Measurements from ENCODE around the gene CLNK.

The CLNK gene

DNA sequence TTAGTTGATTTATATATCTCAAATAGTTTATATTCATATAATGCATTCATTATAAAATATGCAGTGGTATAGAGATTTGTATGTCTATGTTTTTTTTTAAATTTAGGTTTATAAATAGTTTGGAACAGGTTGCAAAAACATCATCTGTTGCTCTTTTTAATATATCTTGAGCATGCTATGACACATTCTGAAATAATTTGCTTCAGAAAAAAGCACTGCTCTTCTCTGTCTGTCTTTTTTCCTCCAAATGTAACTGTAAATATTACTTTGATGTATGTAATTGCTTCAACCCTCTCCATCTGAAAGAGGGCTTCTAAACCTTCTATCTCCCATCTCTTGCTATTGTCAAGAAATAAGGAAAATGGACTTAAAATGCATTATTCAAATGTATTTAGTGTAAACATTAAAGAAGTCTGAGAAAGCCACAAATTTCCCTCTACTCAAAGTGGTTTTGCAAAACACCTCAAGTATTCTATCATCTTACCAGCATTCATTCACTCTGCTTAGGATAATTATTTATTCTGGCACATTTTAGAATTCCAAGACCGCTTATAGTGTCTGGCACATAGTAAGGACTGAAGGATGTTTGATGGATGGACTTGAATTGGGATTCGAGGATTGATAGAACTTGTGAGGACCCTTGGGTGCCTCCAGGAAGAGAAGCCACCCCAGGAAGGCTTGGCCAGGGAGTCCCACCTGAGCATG is 87.8 kb downstream of the CLNK start:
- H3K27ac ChIP-seq (ENCODE audit: low read length): no peak overlapping the region
- no peaks in the 10 kb centered on the region for H3K9me3 ChIP-seq (ENCODE audit: control insufficient read depth in 2 of 2, low read length in 2 of 2)
- no peaks in the 10 kb centered on the region for H3K4me1 ChIP-seq (ENCODE audit: control insufficient read depth, insufficient read depth, low read length)
- H3K4me3 ChIP-seq (ENCODE audit: low read length in 2 of 2): no peak overlapping the region
- no peaks in the 10 kb centered on the region for H3K36me3 ChIP-seq (ENCODE audit: control insufficient read depth in 2 of 2, insufficient read depth in 2 of 2, low read length in 2 of 2)
- no peaks in the 10 kb centered on the region for H3K27me3 ChIP-seq (ENCODE audit: control insufficient read depth in 1 of 2, insufficient read depth in 2 of 2, low read length in 2 of 2)
- no peak overlapping the region for H3K9ac ChIP-seq (ENCODE audit: low read length in 2 of 2)

DNA sequence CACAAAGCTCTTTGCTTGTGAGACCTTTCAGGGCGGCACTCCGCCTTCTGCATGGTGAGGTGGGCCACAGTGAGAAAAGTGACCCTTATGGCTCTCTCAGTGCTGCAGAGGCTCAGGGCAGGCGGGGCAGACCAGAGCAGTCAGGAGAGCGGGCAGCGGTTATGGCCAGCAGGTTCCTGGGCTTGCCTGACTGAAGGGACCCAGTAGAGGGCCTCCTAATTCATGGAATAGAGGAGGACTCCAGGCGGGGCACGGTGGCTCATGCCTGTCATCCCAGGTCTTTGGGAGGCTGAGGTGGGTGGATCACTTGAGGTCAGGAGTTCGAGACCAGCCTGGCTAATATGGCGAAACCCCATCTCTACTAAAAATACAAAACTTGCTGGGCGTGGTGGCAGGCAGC is 91.4 kb downstream of the CLNK start:
- Histone ChIP-seq H3K9me3 (ENCODE audit: control insufficient read depth in 2 of 2, low read length in 2 of 2) (no peaks in the 10 kb centered on the region), H3K27ac (ENCODE audit: low read length) (no peak overlapping the region), H3K4me1 (ENCODE audit: control insufficient read depth, insufficient read depth, low read length) (no peaks in the 10 kb centered on the region), H3K4me3 (ENCODE audit: low read length in 2 of 2) (no peak overlapping the region), H3K36me3 (ENCODE audit: control insufficient read depth in 2 of 2, insufficient read depth in 2 of 2, low read length in 2 of 2) (no peaks in the 10 kb centered on the region), H3K9ac (ENCODE audit: low read length in 2 of 2) (no peak overlapping the region), H3K27me3 (ENCODE audit: control insufficient read depth in 1 of 2, insufficient read depth in 2 of 2, low read length in 2 of 2) (no peaks in the 10 kb centered on the region)

DNA sequence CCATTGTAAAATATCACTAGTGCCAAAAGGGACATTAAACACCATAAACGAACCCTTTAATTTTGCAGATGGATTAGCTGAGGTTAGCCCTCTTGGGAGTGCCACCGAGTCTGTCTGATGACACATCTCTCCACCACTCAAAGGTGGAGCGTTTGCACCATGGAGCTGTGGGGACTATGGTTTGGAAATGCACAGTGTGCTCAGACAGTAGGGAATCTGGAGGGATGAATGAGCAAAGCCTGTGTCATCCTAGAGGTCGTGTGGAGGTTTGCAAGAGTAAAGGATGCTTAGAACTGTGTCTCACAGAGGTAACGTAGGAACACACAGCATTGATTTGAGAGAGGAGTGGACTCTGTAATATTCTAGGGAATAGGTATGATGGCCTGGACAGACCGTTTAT is 93.7 kb downstream of the CLNK start:
- H3K9me3 ChIP-seq (ENCODE audit: control insufficient read depth in 2 of 2, low read length in 2 of 2): no peaks in the 10 kb centered on the region
- no peaks in the 10 kb centered on the region for H3K27me3 ChIP-seq (ENCODE audit: control insufficient read depth in 1 of 2, insufficient read depth in 2 of 2, low read length in 2 of 2)
- no peak overlapping the region for H3K4me3 ChIP-seq (ENCODE audit: low read length in 2 of 2)
- no peak overlapping the region for H3K9ac ChIP-seq (ENCODE audit: low read length in 2 of 2)
- no peaks in the 10 kb centered on the region for H3K36me3 ChIP-seq (ENCODE audit: control insufficient read depth in 2 of 2, insufficient read depth in 2 of 2, low read length in 2 of 2)
- H3K4me1 ChIP-seq (ENCODE audit: control insufficient read depth, insufficient read depth, low read length): no peaks in the 10 kb centered on the region
- H3K27ac ChIP-seq (ENCODE audit: low read length): no peak overlapping the region

- no peaks in the 10 kb centered on the region for H3K27me3 ChIP-seq (ENCODE audit: control insufficient read depth in 1 of 2, insufficient read depth in 2 of 2, low read length in 2 of 2)
- no peak overlapping the region for H3K9ac ChIP-seq (ENCODE audit: low read length in 2 of 2)
- H3K36me3 ChIP-seq (ENCODE audit: control insufficient read depth in 2 of 2, insufficient read depth in 2 of 2, low read length in 2 of 2): no peaks in the 10 kb centered on the region
- H3K27ac ChIP-seq (ENCODE audit: low read length): no peak overlapping the region
- H3K4me1 ChIP-seq (ENCODE audit: control insufficient read depth, insufficient read depth, low read length): no peaks in the 10 kb centered on the region
- H3K9me3 ChIP-seq (ENCODE audit: control insufficient read depth in 2 of 2, low read length in 2 of 2): no peaks in the 10 kb centered on the region
- no peak overlapping the region for H3K4me3 ChIP-seq (ENCODE audit: low read length in 2 of 2)
These were observed 94.8 kb downstream of the CLNK start for GRCh38 chr4:10589799-10590198.

DNA sequence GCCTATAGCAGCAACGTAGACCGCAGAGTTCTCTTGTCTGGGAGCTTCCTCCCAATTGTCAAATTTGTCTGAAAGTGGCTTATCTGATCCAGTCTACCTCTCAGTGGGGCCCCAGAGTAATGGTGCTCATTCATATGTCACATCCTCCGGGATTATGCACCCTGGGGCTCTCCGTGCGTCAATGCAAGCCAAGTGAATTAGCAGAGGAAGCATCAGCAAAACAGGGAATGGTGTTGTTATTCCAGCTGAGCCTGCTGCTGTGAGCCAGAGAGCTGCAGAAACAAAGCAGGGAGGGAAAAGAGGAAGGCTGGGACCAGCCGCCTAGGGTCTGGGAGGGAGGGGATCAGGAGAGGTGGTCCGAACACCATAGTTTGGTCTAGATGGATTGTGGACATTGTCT is 95.2 kb downstream of the CLNK start:
- Histone ChIP-seq H3K9me3 (ENCODE audit: control insufficient read depth in 2 of 2, low read length in 2 of 2) (no peaks in the 10 kb centered on the region), H3K36me3 (ENCODE audit: control insufficient read depth in 2 of 2, insufficient read depth in 2 of 2, low read length in 2 of 2) (no peaks in the 10 kb centered on the region), H3K4me3 (ENCODE audit: low read length in 2 of 2) (no peak overlapping the region), H3K9ac (ENCODE audit: low read length in 2 of 2) (no peak overlapping the region), H3K4me1 (ENCODE audit: control insufficient read depth, insufficient read depth, low read length) (no peaks in the 10 kb centered on the region), H3K27me3 (ENCODE audit: control insufficient read depth in 1 of 2, insufficient read depth in 2 of 2, low read length in 2 of 2) (no peaks in the 10 kb centered on the region), H3K27ac (ENCODE audit: low read length) (no peak overlapping the region)

- Histone ChIP-seq H3K9ac (ENCODE audit: low read length in 2 of 2) (no peak overlapping the region), H3K4me1 (ENCODE audit: control insufficient read depth, insufficient read depth, low read length) (peaks cover 8% of the 10 kb centered on the region), H3K27ac (ENCODE audit: low read length) (no peak overlapping the region), H3K27me3 (ENCODE audit: control insufficient read depth in 1 of 2, insufficient read depth in 2 of 2, low read length in 2 of 2) (no peaks in the 10 kb centered on the region), H3K36me3 (ENCODE audit: control insufficient read depth in 2 of 2, insufficient read depth in 2 of 2, low read length in 2 of 2) (no peaks in the 10 kb centered on the region), H3K4me3 (ENCODE audit: low read length in 2 of 2) (no peak overlapping the region), H3K9me3 (ENCODE audit: control insufficient read depth in 2 of 2, low read length in 2 of 2) (no peaks in the 10 kb centered on the region)
These were observed 96.9 kb downstream of the CLNK start for GRCh38 chr4:10587697-10588096.

DNA sequence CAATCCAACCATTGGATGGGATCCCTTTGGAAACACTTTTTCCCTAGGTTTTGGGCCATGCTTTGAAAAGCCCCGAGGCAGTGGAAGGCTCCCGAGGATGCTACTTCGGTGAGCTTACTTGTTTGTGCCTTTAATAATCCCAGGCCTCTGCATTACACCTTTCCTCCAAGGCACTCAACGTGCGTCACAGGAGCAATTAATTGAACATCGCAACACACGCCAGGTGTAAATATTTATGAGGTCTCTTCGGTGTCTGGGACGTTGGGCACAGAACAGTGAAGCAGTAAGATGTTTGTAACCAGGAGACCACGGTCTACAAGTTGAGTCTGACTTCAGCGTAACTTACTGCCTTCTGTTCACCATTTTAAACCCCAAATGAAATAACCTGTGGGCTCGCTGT is 97.3 kb downstream of the CLNK start:
- Histone ChIP-seq H3K9ac (ENCODE audit: low read length in 2 of 2) (no peak overlapping the region), H3K27ac (ENCODE audit: low read length) (no peak overlapping the region)

DNA sequence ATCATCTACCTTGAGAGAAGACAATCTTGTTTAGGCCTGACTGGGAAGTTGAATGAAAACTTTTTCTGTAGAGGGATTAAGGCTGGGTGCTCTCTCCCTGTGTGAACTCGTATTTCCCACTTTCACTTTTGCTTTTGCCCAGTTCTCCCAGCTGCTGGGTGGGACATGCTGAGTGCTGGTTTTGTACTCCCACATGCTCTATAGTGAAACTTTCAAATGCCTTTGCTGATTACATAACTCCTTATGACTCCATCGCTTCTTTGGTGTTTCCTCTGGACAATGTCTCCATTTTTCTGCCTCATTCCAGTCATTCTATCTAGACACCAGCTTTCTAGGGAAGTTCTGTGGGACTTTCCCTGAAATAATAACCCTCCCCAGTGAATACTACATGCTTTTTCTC is 100.5 kb downstream of the CLNK start:
- no peaks in the 10 kb centered on the region for H3K9me3 ChIP-seq (ENCODE audit: control insufficient read depth in 2 of 2, low read length in 2 of 2)
- H3K27ac ChIP-seq (ENCODE audit: low read length): no peak overlapping the region
- H3K36me3 ChIP-seq (ENCODE audit: control insufficient read depth in 2 of 2, insufficient read depth in 2 of 2, low read length in 2 of 2): no peaks in the 10 kb centered on the region
- peak overlapping the region; percentile 33 to 66 for H3K4me3 ChIP-seq (ENCODE audit: low read length in 2 of 2)
- H3K4me1 ChIP-seq (ENCODE audit: control insufficient read depth, insufficient read depth, low read length): peaks cover 8% of the 10 kb centered on the region
- H3K27me3 ChIP-seq (ENCODE audit: control insufficient read depth in 1 of 2, insufficient read depth in 2 of 2, low read length in 2 of 2): no peaks in the 10 kb centered on the region
- H3K9ac ChIP-seq (ENCODE audit: low read length in 2 of 2): no peak overlapping the region

More for the DNA sequence above, 97.3 kb downstream of the CLNK start:
- no peaks in the 10 kb centered on the region for H3K36me3 ChIP-seq (ENCODE audit: control insufficient read depth in 2 of 2, insufficient read depth in 2 of 2, low read length in 2 of 2)
- H3K4me1 ChIP-seq (ENCODE audit: control insufficient read depth, insufficient read depth, low read length): peaks cover 8% of the 10 kb centered on the region
- H3K4me3 ChIP-seq (ENCODE audit: low read length in 2 of 2): no peak overlapping the region
- no peaks in the 10 kb centered on the region for H3K27me3 ChIP-seq (ENCODE audit: control insufficient read depth in 1 of 2, insufficient read depth in 2 of 2, low read length in 2 of 2)
- H3K9me3 ChIP-seq (ENCODE audit: control insufficient read depth in 2 of 2, low read length in 2 of 2): no peaks in the 10 kb centered on the region

GRCh38 chr4:10582951-10583350 is 101.6 kb downstream of the CLNK start:
- no peaks in the 10 kb centered on the region for H3K9me3 ChIP-seq (ENCODE audit: control insufficient read depth in 2 of 2, low read length in 2 of 2)
- no peaks in the 10 kb centered on the region for H3K27me3 ChIP-seq (ENCODE audit: control insufficient read depth in 1 of 2, insufficient read depth in 2 of 2, low read length in 2 of 2)
- peaks cover 8% of the 10 kb centered on the region for H3K4me1 ChIP-seq (ENCODE audit: control insufficient read depth, insufficient read depth, low read length)
- no peak overlapping the region for H3K27ac ChIP-seq (ENCODE audit: low read length)
- no peak overlapping the region for H3K9ac ChIP-seq (ENCODE audit: low read length in 2 of 2)
- no peak overlapping the region for H3K4me3 ChIP-seq (ENCODE audit: low read length in 2 of 2)
- no peaks in the 10 kb centered on the region for H3K36me3 ChIP-seq (ENCODE audit: control insufficient read depth in 2 of 2, insufficient read depth in 2 of 2, low read length in 2 of 2)

GRCh38 chr4:10582059-10582686 is 102.4 kb downstream of the CLNK start:
- H3K9me3 ChIP-seq (ENCODE audit: control insufficient read depth in 2 of 2, low read length in 2 of 2): no peaks in the 10 kb centered on the region
- no peak overlapping the region for H3K4me3 ChIP-seq (ENCODE audit: low read length in 2 of 2)
- no peak overlapping the region for H3K27ac ChIP-seq (ENCODE audit: low read length)

GRCh38 chr4:10581022-10581421 is 103.5 kb downstream of the CLNK start:
- Histone ChIP-seq H3K4me3 (ENCODE audit: low read length in 2 of 2) (no peak overlapping the region), H3K27ac (ENCODE audit: low read length) (no peak overlapping the region), H3K9ac (ENCODE audit: low read length in 2 of 2) (no peak overlapping the region), H3K36me3 (ENCODE audit: control insufficient read depth in 2 of 2, insufficient read depth in 2 of 2, low read length in 2 of 2) (no peaks in the 10 kb centered on the region), H3K4me1 (ENCODE audit: control insufficient read depth, insufficient read depth, low read length) (peaks cover 8% of the 10 kb centered on the region), H3K27me3 (ENCODE audit: control insufficient read depth in 1 of 2, insufficient read depth in 2 of 2, low read length in 2 of 2) (peaks cover 0 to 3% of the 10 kb centered on the region in 2 donors), H3K9me3 (ENCODE audit: control insufficient read depth in 2 of 2, low read length in 2 of 2) (no peaks in the 10 kb centered on the region)

More at GRCh38 chr4:10582059-10582686, 102.4 kb downstream of the CLNK start:
- H3K4me1 ChIP-seq (ENCODE audit: control insufficient read depth, insufficient read depth, low read length): peaks cover 8% of the 10 kb centered on the region
- H3K27me3 ChIP-seq (ENCODE audit: control insufficient read depth in 1 of 2, insufficient read depth in 2 of 2, low read length in 2 of 2): no peaks in the 10 kb centered on the region
- no peaks in the 10 kb centered on the region for H3K36me3 ChIP-seq (ENCODE audit: control insufficient read depth in 2 of 2, insufficient read depth in 2 of 2, low read length in 2 of 2)
- H3K9ac ChIP-seq (ENCODE audit: low read length in 2 of 2): no peak overlapping the region
